ENCODE measurements around the gene STK32A.

DNA sequence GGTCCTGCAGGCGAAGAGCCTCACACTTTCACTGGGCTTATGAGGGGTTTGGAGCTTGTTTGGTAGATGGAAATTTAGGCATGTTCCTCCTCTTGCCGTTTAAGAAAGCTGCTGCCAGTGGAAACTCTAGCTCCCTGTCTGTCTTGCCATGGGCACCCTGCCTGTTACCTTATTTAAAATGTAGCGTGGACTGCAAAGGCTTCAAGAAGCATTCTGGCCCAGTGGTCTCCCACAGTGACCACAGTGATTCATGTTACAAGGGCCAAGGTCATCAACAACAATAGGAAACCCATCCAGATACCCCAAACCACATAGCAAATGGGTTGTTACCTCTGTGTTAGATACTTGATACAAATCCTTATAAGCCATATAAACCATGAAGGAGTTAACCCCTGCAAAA is 178.4 kb downstream of the STK32A start:
- TF ChIP-seq POLR2AphosphoS5 (IDR thresholded peaks at IDR 0.05; ENCODE audit: low read depth, low read length) (no peak), TCF7L2 (IDR thresholded peaks at IDR 0.05; ENCODE audit: low read depth, low read length) (no peak), SIN3A (IDR thresholded peaks at IDR 0.05; ENCODE audit: borderline replicate concordance, insufficient read depth, low read depth, low read length) (no peak)
- TF ChIP-seq, protein P1, sequence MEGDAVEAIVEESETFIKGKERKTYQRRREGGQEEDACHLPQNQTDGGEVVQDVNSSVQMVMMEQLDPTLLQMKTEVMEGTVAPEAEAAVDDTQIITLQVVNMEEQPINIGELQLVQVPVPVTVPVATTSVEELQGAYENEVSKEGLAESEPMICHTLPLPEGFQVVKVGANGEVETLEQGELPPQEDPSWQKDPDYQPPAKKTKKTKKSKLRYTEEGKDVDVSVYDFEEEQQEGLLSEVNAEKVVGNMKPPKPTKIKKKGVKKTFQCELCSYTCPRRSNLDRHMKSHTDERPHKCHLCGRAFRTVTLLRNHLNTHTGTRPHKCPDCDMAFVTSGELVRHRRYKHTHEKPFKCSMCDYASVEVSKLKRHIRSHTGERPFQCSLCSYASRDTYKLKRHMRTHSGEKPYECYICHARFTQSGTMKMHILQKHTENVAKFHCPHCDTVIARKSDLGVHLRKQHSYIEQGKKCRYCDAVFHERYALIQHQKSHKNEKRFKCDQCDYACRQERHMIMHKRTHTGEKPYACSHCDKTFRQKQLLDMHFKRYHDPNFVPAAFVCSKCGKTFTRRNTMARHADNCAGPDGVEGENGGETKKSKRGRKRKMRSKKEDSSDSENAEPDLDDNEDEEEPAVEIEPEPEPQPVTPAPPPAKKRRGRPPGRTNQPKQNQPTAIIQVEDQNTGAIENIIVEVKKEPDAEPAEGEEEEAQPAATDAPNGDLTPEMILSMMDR (IDR thresholded peaks at IDR 0.05), result no peak
- TF ChIP-seq, protein P2, sequence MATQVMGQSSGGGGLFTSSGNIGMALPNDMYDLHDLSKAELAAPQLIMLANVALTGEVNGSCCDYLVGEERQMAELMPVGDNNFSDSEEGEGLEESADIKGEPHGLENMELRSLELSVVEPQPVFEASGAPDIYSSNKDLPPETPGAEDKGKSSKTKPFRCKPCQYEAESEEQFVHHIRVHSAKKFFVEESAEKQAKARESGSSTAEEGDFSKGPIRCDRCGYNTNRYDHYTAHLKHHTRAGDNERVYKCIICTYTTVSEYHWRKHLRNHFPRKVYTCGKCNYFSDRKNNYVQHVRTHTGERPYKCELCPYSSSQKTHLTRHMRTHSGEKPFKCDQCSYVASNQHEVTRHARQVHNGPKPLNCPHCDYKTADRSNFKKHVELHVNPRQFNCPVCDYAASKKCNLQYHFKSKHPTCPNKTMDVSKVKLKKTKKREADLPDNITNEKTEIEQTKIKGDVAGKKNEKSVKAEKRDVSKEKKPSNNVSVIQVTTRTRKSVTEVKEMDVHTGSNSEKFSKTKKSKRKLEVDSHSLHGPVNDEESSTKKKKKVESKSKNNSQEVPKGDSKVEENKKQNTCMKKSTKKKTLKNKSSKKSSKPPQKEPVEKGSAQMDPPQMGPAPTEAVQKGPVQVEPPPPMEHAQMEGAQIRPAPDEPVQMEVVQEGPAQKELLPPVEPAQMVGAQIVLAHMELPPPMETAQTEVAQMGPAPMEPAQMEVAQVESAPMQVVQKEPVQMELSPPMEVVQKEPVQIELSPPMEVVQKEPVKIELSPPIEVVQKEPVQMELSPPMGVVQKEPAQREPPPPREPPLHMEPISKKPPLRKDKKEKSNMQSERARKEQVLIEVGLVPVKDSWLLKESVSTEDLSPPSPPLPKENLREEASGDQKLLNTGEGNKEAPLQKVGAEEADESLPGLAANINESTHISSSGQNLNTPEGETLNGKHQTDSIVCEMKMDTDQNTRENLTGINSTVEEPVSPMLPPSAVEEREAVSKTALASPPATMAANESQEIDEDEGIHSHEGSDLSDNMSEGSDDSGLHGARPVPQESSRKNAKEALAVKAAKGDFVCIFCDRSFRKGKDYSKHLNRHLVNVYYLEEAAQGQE (IDR thresholded peaks at IDR 0.05; ENCODE audit: insufficient read depth in 1 of 2, low read depth in 2 of 2, low read length in 1 of 2), result no peak
